DOHH2 (cell line): ENCODE results near the gene NALCN.

ENCODE experiments used
- EZH2phosphoT487 ChIP-seq: fragments of 200-600 bp; sonication (generic); IDR thresholded peaks from 2 replicates; pipeline ENCODE4 v1.6.1; 2017; ENCODE audit warnings: borderline replicate concordance, mild to moderate bottlenecking, antibody characterized with exemption, low read length, moderate library complexity, mixed read lengths
- TF ChIP-seq, protein P1 (sequence below): fragments of 200-600 bp; sonication (generic); IDR thresholded peaks from one replicate; pipeline ENCODE4 v1.5.1; 2014; ENCODE audit warnings: antibody characterized with exemption, mild to moderate bottlenecking, low read depth, low read length; ENCODE audit not compliant: poor library complexity, severe bottlenecking

DNA sequence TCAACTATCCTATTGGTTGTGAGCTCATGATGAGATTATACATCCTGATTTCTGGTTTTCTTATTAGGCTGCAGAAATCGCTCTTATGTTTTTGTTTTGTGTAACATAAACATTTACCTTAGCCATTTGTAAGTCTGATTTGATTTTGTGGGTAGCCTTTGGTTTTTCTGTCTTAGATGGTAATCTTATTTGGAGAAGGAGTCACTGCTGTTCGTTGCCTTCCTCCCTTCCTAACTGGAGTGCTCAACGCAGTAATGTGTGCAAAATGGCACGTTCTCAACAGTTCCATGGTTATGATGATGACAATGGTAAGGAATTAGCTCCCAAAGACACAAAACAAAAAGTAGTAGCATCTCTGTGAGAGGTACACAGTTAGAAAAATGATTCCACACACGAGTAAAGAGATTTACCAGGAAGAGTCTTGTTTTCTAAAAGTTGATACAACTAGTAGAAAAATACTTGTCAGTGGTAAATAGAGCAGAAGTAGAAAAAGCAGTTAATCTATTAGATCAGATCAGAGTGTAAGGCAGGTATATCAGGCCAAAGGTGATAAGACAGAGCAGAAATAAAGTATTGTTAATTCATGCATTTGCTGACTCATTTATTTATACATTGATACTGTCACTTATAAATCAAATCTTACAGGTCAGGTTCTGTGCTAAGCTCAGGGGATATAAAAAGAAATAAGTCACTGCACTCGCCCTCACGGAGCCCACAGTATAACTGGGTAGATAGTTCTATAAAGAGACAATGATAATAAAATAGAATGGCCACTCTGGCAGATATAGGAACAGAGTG, 270.0 kb downstream of the NALCN start:
- TF ChIP-seq, protein P1, sequence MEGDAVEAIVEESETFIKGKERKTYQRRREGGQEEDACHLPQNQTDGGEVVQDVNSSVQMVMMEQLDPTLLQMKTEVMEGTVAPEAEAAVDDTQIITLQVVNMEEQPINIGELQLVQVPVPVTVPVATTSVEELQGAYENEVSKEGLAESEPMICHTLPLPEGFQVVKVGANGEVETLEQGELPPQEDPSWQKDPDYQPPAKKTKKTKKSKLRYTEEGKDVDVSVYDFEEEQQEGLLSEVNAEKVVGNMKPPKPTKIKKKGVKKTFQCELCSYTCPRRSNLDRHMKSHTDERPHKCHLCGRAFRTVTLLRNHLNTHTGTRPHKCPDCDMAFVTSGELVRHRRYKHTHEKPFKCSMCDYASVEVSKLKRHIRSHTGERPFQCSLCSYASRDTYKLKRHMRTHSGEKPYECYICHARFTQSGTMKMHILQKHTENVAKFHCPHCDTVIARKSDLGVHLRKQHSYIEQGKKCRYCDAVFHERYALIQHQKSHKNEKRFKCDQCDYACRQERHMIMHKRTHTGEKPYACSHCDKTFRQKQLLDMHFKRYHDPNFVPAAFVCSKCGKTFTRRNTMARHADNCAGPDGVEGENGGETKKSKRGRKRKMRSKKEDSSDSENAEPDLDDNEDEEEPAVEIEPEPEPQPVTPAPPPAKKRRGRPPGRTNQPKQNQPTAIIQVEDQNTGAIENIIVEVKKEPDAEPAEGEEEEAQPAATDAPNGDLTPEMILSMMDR = no peak
- no peak for TF ChIP-seq EZH2phosphoT487
